Activated CD4-positive, CD25-positive, alpha-beta regulatory T cell treated with anti-CD3 and anti-CD28 coated beads, Interleukin-2, amount 50 U/mL, for 72 hours (primary cell): ENCODE measurements around the gene MGME1.
A peak's percentile ranks its signal among the peaks of the same experiment; 100 is the strongest.

Experiments used
- DNase-seq: peaks from one replicate; pipeline ENCODE4 v3.0.0; 2021

The MGME1 gene

GRCh38 chr20:17968366-17969277 lies at the start of gene MGME1, which contains the start of gene SNX5:
MGME1 (plus strand) TSS chr20:17969018; CDS start chr20:17969860, 842 bp downstream.
SNX5 (minus strand) TSS chr20:17968794; CDS start chr20:17968425, 369 bp downstream.
- peak; percentile 99 for DNase-seq

- DNase-seq: no peak
These were observed 49.7 kb upstream of the MGME1 start for GRCh38 chr20:17919149-17919548.

GRCh38 chr20:17921774-17922173 lies 47.0 kb upstream of the MGME1 start:
- no peak for DNase-seq

GRCh38 chr20:17925141-17925939 lies 43.5 kb upstream of the MGME1 start:
- no peak for DNase-seq

GRCh38 chr20:17925940-17926300 lies 42.9 kb upstream of the MGME1 start:
- no peak for DNase-seq

GRCh38 chr20:17928211-17928611 lies 40.6 kb upstream of the MGME1 start:
- DNase-seq: no peak

- DNase-seq: no peak
These were observed 40.0 kb upstream of the MGME1 start for GRCh38 chr20:17928633-17929311.

- no peak for DNase-seq
These were observed 37.3 kb upstream of the MGME1 start for GRCh38 chr20:17931513-17931912.

- no peak for DNase-seq
These were observed 36.4 kb upstream of the MGME1 start for GRCh38 chr20:17932396-17932795.

GRCh38 chr20:17933121-17933520 lies 35.7 kb upstream of the MGME1 start:
- no peak for DNase-seq

- no peak for DNase-seq
These were observed 35.1 kb upstream of the MGME1 start for GRCh38 chr20:17933711-17934110.

- no peak for DNase-seq
These were observed 34.5 kb upstream of the MGME1 start for GRCh38 chr20:17934141-17934862.

GRCh38 chr20:17935186-17935585 lies 33.6 kb upstream of the MGME1 start:
- no peak for DNase-seq

- DNase-seq: no peak
These were observed 33.1 kb upstream of the MGME1 start for GRCh38 chr20:17935761-17936160.

GRCh38 chr20:17936286-17936760 lies 32.5 kb upstream of the MGME1 start:
- DNase-seq: no peak

GRCh38 chr20:17936761-17937732 lies 31.8 kb upstream of the MGME1 start:
- no peak for DNase-seq

- peak; percentile 42 for DNase-seq
These were observed 29.8 kb upstream of the MGME1 start for GRCh38 chr20:17938871-17939619.

GRCh38 chr20:17939622-17940223 lies 29.1 kb upstream of the MGME1 start:
- no peak for DNase-seq

GRCh38 chr20:17940224-17940971 lies 28.4 kb upstream of the MGME1 start:
- no peak for DNase-seq
